ENCODE measurements around the gene SNTG2. TPM values are rescaled to one million over a fixed set of nuclear protein-coding genes. Genes with fewer than 3 reads are reported as not detected.

The SNTG2 gene
- total and polyA plus RNA-seq, 10 of the 15 experiments (the other 5 are each of a cell fraction or from before 2014, with no cell fraction given) = not detected

DNA sequence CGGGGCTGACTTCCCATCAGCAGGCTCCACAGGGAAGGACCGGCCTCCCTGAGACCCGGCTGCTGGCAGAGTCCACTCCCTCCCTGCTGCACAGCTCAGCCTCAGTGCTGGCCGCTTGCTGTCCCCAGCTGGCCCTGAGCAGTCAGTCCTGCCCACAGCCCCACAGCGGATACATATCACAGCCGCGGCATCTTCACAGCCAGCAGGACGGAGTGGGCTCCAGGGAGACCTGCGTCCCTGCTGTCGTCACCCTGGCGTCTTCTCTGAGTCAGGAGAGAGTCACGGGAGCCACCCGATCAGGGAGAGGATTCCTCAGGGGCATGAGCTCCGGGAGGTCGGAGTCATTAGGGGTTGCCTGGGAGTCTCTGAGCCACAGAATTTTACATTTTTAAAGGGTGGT, 13.1 kb upstream of the SNTG2 start:
- H3K27me3 ChIP-seq (replicated peaks in 1 of 2; ENCODE audit: control insufficient read depth in 2 of 2, insufficient read depth in 2 of 2, low read length in 1 of 2) = no peaks in the 10 kb centered on the region
- FAIRE-seq (no peak), DNase-seq (ENCODE audit: low read depth, low spot score) (no peak), ATAC-seq (no peak)
- peaks cover 4% of the 10 kb centered on the region; the same call in 2 of the 3 replicates for H3K9me3 ChIP-seq (replicated peaks; ENCODE audit: control insufficient read depth, insufficient read depth, low read length)
- SMC1A ChIA-PET (ENCODE audit: uncharacterized antibody, unreplicated experiment) = no interaction called here
- no peaks in the 10 kb centered on the region for H3K79me2 ChIP-seq (ENCODE audit: control insufficient read depth, insufficient read depth, low read length)
- RAD21 ChIA-PET (ENCODE audit: unreplicated experiment) = no interaction called here
- no peak overlapping the region for H3K9ac ChIP-seq (ENCODE audit: control insufficient read depth, insufficient read depth, low read length)
- H2AFZ ChIP-seq (ENCODE audit: control insufficient read depth, low read depth, low read length) = no peak overlapping the region
- no peak overlapping the region for H3K4me2 ChIP-seq (ENCODE audit: control insufficient read depth, insufficient read depth)
- no peaks in the 10 kb centered on the region for H3K4me1 ChIP-seq (ENCODE audit: control insufficient read depth, insufficient read depth, low read length)
- no peak overlapping the region for H3K4me3 ChIP-seq
- H4K20me1 ChIP-seq (ENCODE audit: control insufficient read depth, insufficient read depth) = no peaks in the 10 kb centered on the region
- POLR2A ChIA-PET = no interaction called here
- TF ChIP-seq HCFC1 (IDR thresholded peaks at IDR 0.05; ENCODE audit: low read length) (no peak), KDM1A (IDR thresholded peaks at IDR 0.05; ENCODE audit: borderline replicate concordance) (no peak), MEF2A (IDR thresholded peaks at IDR 0.05; ENCODE audit: insufficient read depth, low read depth, low read length) (no peak), ZBED1 (IDR thresholded peaks at IDR 0.05; ENCODE audit: borderline replicate concordance) (no peak), NFXL1 (IDR thresholded peaks at IDR 0.05; ENCODE audit: borderline replicate concordance) (no peak), MYB (IDR thresholded peaks at IDR 0.05; ENCODE audit: borderline replicate concordance, low read depth, low read length) (no peak), SRF (IDR thresholded peaks at IDR 0.05; ENCODE audit: low read depth in 2 of 2, low read length in 2 of 2) (no peak), EZH2 (IDR thresholded peaks at IDR 0.05; ENCODE audit: borderline replicate concordance, control insufficient read depth, low read depth, low read length) (no peak), MTA3 (IDR thresholded peaks at IDR 0.05; ENCODE audit: borderline replicate concordance, low read length) (no peak)
- TF ChIP-seq, protein P1, sequence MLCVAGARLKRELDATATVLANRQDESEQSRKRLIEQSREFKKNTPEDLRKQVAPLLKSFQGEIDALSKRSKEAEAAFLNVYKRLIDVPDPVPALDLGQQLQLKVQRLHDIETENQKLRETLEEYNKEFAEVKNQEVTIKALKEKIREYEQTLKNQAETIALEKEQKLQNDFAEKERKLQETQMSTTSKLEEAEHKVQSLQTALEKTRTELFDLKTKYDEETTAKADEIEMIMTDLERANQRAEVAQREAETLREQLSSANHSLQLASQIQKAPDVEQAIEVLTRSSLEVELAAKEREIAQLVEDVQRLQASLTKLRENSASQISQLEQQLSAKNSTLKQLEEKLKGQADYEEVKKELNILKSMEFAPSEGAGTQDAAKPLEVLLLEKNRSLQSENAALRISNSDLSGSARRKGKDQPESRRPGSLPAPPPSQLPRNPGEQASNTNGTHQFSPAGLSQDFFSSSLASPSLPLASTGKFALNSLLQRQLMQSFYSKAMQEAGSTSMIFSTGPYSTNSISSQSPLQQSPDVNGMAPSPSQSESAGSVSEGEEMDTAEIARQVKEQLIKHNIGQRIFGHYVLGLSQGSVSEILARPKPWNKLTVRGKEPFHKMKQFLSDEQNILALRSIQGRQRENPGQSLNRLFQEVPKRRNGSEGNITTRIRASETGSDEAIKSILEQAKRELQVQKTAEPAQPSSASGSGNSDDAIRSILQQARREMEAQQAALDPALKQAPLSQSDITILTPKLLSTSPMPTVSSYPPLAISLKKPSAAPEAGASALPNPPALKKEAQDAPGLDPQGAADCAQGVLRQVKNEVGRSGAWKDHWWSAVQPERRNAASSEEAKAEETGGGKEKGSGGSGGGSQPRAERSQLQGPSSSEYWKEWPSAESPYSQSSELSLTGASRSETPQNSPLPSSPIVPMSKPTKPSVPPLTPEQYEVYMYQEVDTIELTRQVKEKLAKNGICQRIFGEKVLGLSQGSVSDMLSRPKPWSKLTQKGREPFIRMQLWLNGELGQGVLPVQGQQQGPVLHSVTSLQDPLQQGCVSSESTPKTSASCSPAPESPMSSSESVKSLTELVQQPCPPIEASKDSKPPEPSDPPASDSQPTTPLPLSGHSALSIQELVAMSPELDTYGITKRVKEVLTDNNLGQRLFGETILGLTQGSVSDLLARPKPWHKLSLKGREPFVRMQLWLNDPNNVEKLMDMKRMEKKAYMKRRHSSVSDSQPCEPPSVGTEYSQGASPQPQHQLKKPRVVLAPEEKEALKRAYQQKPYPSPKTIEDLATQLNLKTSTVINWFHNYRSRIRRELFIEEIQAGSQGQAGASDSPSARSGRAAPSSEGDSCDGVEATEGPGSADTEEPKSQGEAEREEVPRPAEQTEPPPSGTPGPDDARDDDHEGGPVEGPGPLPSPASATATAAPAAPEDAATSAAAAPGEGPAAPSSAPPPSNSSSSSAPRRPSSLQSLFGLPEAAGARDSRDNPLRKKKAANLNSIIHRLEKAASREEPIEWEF (IDR thresholded peaks at IDR 0.05; ENCODE audit: insufficient replicate concordance, low read depth, low read length) = no peak
- TF ChIP-seq, protein P2, sequence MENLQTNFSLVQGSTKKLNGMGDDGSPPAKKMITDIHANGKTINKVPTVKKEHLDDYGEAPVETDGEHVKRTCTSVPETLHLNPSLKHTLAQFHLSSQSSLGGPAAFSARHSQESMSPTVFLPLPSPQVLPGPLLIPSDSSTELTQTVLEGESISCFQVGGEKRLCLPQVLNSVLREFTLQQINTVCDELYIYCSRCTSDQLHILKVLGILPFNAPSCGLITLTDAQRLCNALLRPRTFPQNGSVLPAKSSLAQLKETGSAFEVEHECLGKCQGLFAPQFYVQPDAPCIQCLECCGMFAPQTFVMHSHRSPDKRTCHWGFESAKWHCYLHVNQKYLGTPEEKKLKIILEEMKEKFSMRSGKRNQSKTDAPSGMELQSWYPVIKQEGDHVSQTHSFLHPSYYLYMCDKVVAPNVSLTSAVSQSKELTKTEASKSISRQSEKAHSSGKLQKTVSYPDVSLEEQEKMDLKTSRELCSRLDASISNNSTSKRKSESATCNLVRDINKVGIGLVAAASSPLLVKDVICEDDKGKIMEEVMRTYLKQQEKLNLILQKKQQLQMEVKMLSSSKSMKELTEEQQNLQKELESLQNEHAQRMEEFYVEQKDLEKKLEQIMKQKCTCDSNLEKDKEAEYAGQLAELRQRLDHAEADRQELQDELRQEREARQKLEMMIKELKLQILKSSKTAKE (IDR thresholded peaks at IDR 0.05; ENCODE audit: low read depth, poor library complexity, severe bottlenecking) = no peak
- TF ChIP-seq, protein P3, sequence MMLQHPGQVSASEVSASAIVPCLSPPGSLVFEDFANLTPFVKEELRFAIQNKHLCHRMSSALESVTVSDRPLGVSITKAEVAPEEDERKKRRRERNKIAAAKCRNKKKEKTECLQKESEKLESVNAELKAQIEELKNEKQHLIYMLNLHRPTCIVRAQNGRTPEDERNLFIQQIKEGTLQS (IDR thresholded peaks at IDR 0.05; ENCODE audit: borderline replicate concordance, extremely low read depth, low read depth, low read length) = no peak
- 46% methylated on average over 15 of the region's 15 CpGs for WGBS (ENCODE audit: insufficient coverage, insufficient replicate concordance, low lambda C conversion rate, missing lambda C conversion rate)
- CTCF ChIA-PET = no interaction called here
- in situ Hi-C loops (cut with MboI) = no loop called here
- intact Hi-C loops (cut with micrococcal nuclease; ENCODE audit: unreplicated experiment) = no loop called here
- H3K36me3 ChIP-seq (ENCODE audit: control insufficient read depth in 2 of 2, insufficient read depth in 2 of 2, low read length in 1 of 2) = no peaks in the 10 kb centered on the region
- H3K27ac ChIP-seq (ENCODE audit: control insufficient read depth, insufficient read depth) = no peak overlapping the region
- no TSS peak for BruUV-seq (replicated peaks)
